NCI-H69 (cell line): ENCODE measurements around the gene BEX5.
"Not testable (repeated sequence)": the region's sequence is repeated elsewhere in the genome, so short reads cannot be mapped to it uniquely, and the experiment has no call there.

Experiments used
- DNase-seq: peaks from one replicate; lab custom pipeline; 2025; lab: John Stamatoyannopoulos, UW

The BEX5 gene

GRCh38 chrX:102155806-102156179 is at the start of gene BEX5:
TSS of gene BEX5 (minus strand) at chrX:102155977. CDS start at chrX:102154265, 1,712 bp downstream.
- DNase-seq: peak; percentile 38

- no peak for DNase-seq
Measured at GRCh38 chrX:102185967-102186720, 30.4 kb upstream of the BEX5 start.

DNA sequence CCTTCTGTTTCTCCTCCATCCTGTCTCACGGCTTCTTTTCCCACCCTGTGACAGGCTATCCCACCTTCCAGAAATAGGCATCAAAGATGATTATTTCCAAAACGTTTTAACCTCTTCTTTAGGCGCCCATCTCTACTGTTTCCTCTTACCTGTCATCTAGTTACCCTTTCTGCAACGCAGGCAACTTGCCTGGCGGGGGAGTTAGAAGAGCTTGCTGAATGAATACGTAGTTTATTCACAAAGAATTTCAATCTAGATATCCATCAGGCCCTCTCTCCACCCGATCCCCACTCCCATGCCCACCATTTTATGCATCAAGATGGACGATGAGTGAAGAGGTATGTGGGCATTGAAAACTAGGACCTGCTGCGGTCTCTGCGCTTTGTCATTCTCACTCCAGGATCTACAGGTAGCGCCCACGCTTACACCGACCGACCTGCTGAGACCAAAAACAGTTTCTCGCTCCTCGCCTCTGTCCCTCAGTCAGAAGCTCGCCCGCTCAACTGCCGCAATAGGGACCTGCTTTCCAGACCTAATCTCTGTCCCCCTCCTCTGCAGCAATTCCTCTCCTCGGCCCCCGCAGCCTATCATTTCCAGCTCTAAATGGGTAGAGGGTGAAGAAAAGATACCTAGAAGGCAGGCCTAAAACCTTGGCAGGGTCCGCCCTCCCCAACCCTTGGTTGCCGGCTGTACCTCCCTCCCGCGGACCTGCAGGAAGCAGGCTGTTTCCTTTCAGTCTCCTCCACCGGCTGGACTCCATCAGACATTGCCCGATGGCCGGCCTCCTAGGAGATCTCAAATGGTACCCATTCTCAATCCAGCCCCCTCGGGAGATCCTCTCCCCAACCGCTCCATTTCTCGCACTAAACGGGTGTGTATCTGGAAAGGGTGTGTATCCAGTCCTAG is 624 bp downstream of the BEX5 start:
- no peak for DNase-seq

- DNase-seq: no peak
Measured at GRCh38 chrX:102154218-102154860, 1.4 kb downstream of the BEX5 start.

DNA sequence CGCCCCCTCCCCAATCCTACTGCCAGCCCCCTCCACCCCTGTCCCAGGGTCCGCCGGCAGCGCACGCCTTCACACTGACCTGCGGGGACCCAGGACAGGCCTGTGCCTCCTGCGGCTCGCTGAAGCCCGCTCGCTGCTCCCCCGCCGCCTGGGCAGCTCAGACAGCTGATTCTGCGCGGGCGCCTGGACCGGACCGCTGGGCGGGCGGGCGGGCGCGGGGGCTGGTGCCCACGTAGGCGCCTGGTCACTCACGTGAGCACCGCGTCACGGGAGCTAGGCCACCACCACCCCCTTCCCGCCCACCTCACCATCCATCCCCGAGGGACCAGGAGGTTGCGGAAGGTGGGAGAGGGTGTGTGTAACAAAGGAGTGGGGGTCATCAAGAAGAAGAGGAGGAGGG is 13.5 kb downstream of the BEX5 start, which contains the start of gene TCEAL6:
TCEAL6 (minus strand) TSS at position 208 of the 400 bp plus-strand sequence.
- DNase-seq: not testable (repeated sequence)

GRCh38 chrX:102141631-102142030 is 14.1 kb downstream of the BEX5 start:
- not testable (repeated sequence) for DNase-seq

DNA sequence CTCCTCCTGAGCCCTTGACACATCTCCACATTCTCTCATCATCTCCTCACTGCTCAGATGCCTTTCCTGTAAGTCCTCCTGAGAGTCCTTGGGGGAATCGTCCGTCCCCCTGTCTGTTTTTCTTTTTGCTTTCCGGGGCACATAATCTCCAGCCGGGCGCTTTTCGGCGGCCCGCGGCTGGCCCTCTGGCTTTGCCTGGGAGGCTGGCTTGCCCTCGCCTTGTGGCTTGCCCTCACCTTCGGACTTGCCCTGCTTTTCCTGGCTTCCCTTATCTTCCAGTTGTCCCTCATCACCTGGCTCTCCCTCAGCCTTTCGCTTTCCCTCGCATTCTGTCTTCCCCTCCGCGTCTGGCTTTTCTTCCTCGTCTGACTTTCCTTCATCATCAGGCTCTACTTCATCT is 14.9 kb downstream of the BEX5 start:
- not testable (repeated sequence) for DNase-seq

DNA sequence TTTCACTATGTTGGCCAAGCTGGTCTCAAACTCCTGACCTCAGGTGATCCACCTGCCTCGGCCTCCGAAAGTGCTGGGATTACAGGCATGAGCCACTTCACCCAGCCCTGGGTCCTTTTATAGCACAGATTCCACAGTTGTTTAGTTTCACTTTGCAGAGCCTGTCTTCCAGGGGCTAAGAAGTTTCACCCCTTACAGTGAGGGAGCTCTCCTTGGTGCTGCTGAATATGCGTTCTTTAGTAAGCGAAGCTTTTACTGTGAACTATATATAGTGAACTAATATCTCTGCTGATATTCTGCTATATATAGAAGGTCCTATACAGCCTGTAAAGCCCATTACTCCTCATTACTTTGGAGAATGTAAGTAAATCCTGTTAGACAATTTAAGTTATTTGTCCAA is 17.7 kb downstream of the BEX5 start:
- no peak for DNase-seq

GRCh38 chrX:102129473-102129872 is 26.3 kb downstream of the BEX5 start:
- DNase-seq: peak; percentile 2

DNA sequence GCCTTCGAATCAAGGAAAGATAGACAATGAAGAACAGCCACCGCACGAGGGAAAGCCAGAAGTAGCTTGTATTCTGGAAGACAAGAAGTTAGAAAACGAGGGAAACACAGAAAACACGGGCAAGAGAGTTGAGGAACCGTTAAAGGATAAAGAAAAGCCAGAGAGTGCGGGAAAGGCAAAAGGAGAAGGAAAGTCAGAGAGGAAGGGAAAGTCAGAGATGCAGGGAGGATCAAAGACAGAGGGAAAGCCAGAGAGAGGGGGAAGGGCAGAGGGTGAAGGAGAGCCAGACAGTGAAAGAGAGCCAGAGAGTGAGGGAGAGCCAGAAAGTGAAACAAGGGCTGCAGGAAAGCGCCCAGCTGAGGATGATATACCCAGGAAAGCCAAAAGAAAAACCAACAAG is 28.9 kb downstream of the BEX5 start:
- DNase-seq: no peak

GRCh38 chrX:102126080-102126818 is 29.5 kb downstream of the BEX5 start:
- not testable (repeated sequence) for DNase-seq

- DNase-seq: peak; percentile 20
Measured at GRCh38 chrX:102125436-102125835, 30.3 kb downstream of the BEX5 start, which contains the start of gene TCEAL2. TSS of gene TCEAL2 (plus strand) at chrX:102125679. CDS start at chrX:102126831, 1,152 bp downstream.

DNA sequence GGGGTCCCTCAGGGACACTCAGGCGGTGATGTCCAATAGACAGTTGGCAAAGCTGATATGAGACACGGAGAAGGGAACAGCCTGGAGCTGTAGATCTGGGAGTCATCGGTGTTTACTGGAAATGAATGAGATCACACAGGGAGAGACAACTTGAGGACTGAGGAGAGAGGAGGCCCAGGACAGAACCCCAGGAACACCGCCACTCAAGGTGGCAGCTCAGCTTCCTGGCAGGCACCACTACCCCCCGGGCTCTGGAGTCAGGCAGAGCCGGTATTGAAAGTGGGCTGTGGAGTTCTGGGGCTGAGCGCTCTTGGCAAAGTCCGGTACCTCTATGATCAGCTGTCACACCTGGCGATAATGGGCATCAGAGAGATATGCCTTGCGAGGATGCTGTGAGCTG is 30.8 kb downstream of the BEX5 start:
- not testable (repeated sequence) for DNase-seq

GRCh38 chrX:102115748-102116147 is 40.0 kb downstream of the BEX5 start:
- no peak for DNase-seq

DNA sequence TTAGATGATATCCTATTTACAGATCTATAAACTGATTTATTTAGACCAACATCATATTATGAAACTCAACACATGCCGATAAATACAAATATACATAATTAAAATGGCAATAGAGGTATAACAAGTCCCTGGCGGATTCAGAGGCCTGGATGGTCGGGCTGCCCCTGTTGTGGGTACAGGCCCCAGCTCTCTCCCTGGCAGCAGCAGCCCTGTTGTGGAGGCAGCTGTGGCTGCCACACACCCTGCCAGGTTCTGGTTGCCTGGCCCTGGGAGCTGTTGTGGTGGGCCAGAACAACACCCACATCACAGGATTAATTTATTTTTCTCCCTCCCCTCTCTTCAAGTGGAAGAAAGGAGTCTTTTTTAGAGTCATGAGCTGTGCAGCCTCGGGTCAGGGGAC is 42.4 kb downstream of the BEX5 start:
- no peak for DNase-seq
